HG03575 (cell line): ENCODE data around the gene FPR2.
"Not testable (repeated sequence)": the region's sequence is repeated elsewhere in the genome, so short reads cannot be mapped to it uniquely, and the experiment has no call there.

ENCODE experiments used
- ATAC-seq: cut with Tn5 transposase; IDR thresholded peaks from one replicate; pipeline ENCODE4 v1.9.1; 2021; ENCODE audit not compliant: unreplicated experiment, insufficient number of reproducible peaks, low FRiP score; ENCODE audit errors: extremely low read depth

Gene FPR2

GRCh38 chr19:51799034-51799773, 38.2 kb downstream of the FPR2 start:
- no peak for ATAC-seq

GRCh38 chr19:51799774-51800472, 38.9 kb downstream of the FPR2 start:
- ATAC-seq, result no peak

DNA sequence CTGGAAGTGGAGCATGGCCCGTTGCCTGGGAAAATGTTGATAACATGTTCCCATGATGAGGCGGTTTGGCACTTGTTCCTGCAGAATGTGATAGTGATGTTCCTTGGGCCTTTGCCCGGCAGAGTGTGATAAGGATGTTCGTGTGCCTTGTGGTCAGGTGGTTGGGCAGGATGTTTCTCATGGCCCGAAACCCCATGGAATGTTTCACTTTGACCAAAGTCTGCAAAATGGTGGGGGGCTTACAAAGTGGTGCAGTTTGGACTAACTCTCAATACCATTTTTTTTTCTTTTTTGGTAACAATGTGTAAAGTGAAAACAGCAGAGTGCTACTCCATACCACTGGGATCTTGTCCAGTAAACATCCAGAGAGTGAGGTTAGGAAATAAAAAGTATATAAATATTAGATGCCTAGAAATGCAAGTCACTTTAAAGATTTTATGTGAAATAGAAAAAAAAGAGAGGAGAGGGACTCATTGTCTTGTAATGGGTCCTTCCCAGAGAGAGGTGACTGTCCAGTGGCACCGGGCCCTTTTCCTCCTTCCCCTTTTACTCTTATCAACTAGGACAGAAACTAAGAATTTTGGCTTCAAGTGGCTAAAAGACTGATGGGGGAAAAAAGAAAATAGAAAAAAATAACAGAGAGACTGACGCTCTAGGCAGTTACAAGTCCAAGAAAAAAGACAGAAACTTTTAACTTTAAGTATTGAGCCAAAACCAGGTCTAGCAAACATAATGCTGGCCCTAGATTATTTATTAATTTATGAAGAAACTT, 39.7 kb downstream of the FPR2 start:
- ATAC-seq, result no peak

DNA sequence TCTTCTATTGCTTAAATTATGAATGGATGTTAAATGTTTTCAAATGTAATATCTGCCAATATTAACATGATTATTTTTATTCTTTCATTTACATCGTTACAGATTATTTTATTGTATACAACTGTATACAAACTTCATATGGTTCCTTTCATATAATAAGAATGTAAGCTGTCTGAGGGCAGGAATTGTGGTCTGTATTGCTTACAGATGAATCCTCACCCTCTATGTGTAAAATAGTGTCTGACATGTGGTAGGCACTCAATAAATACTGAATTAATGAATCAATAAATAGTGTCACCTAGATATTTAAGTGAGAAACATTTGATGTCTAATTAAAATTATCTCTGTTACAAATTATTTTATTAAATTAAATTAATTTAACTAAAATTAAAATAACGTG, 41.8 kb downstream of the FPR2 start:
- ATAC-seq, result no peak

DNA sequence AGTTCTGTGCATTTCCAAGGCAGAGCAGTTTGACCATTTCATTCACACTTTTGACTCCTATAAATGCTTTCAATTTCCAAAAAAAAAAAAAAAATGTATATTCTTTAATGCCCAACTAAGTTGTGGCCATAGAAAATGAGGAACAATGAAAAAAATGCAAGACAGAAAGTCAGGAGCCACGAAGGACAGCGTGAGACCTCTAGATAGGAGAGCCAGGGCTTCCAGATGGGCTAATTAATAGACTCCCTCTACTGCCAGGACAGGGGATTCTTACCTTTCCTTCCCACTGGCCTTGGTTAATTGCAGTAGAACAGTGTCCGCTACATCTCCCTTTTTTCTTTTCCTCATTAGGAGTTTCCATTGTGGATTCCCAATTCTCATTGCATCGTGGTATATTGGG, 42.5 kb downstream of the FPR2 start:
- ATAC-seq, result no peak

- no peak for ATAC-seq
Observed at GRCh38 chr19:51803967-51804366, 43.0 kb downstream of the FPR2 start.

DNA sequence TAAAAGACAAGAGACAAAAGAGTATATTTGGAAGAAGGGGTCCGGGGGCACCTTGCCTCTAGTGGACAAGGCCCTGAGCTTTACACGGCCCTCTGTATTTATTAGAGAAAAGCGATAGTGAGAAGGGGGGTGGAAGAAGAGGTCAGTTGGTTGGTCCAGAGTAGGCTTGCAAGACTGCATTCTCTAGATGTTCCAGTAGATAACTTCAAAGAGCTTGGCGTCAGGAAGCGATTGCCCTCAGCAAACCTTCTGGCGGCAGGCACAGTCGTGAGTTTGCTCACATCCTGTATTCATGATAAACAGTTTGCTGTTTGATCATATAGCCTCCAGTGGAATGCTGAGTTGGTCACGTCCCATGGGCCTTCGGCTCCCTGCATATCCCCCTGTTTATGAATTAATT, 43.8 kb downstream of the FPR2 start:
- ATAC-seq, result not testable (repeated sequence)

- ATAC-seq, result not testable (repeated sequence)
Observed at GRCh38 chr19:51805396-51805795, 44.4 kb downstream of the FPR2 start.

- not testable (repeated sequence) for ATAC-seq
Observed at GRCh38 chr19:51806571-51806970, 45.6 kb downstream of the FPR2 start.

DNA sequence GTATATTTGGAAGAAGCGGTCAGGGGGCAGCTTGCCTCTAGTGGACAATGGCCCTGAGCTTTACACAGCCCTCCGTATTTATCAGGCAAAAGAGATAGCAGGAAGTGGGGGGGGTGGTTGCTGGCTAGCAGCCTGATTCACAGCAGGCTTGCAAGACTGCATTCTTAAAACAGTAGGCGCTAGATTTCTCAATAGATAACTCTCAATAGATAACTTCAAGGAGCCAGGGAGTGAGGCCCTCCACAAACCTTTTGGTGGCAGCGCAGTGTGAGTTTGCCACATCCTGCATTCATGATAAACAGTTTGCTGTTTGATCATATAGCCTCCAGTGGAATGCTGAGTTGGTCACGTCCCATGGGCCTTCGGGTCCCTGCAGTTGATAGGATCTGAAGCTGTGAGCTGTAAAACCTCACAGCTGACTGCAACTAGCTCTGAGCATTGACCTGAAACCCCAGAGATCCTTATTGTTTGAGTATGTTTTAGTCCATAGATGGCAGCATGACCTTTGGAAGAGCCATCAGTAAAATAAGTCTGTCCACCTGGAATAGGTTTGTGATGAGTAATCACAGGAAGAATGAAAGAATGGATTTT, 46.2 kb downstream of the FPR2 start:
- ATAC-seq, result no peak

GRCh38 chr19:51807925-51808324, 46.9 kb downstream of the FPR2 start:
- no peak for ATAC-seq

- ATAC-seq, result no peak
Observed at GRCh38 chr19:51808333-51808986, 47.5 kb downstream of the FPR2 start.

- ATAC-seq, result no peak
Observed at GRCh38 chr19:51809787-51810186, 48.8 kb downstream of the FPR2 start.

DNA sequence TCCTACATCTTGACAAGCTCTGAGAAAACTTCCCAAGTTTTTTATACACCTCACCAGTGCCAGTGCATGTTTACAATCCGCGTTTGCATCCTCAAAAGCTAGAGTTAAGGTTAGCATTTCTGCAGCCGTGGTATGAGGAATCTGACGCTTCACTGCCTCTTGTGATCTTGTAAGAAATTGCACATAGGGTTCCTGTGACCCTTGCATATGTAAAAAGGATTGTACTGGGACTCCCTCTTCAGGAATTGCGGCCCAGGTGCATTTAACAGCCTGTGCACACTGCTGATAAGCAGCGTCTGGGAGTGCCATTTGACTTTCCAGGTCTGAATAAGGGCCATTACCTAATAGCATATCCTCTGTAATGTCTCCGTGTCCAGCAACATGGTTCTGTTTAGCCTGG, 49.2 kb downstream of the FPR2 start:
- no peak for ATAC-seq

GRCh38 chr19:51811344-51811743, 50.4 kb downstream of the FPR2 start:
- no peak for ATAC-seq

- no peak for ATAC-seq
Observed at GRCh38 chr19:51815043-51815442, 54.1 kb downstream of the FPR2 start.

DNA sequence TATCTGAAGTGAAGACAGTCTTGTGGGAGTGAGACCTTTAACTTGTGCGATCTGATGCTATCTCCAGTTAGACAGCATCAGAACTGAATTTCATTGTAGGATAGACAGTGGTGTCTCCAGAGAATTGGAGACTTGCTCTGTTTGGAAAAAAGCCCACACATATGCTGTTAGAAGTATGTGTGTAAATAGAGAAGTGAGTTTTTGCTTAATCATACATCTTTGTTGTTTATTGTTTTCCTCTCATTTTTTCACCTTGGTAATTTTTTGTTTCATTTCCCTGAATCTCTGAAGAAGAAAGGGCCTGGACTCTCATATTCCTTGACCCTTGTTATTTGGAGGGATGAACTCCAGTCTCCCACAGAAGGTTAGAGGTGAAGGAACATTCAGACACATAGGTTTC, 55.7 kb downstream of the FPR2 start:
- no peak for ATAC-seq

DNA sequence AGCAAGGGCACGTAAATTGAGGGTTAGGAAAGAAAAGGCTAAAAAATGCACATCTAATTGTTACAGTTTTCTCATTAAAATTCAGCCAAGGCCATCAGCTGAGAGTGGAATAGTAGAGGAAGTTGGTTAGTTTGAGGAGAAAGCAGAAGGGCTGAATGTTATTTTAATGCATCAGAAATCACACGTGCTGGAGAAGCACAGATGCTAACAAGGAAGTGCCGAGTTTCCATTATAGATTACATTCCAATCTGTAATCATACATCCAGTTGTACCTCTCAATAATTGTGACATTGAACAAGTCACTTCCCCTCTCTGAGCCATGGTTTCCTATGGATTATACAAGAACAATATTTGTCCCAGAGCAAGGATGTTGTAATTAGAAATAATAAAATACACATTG, 59.0 kb downstream of the FPR2 start:
- ATAC-seq, result no peak
